Motor neuron (in vitro differentiated cells): ENCODE results near the gene PHIP. TPM values are rescaled to one million over a fixed set of nuclear protein-coding genes. Genes with fewer than 3 reads are reported as not detected.
"Not testable (repeated sequence)": the region's sequence is repeated elsewhere in the genome, so short reads cannot be mapped to it uniquely, and the experiment has no call there.

Source experiments
- ATAC-seq, 8 experiments: fragments of 200-7000 bp; cut with Tn5 transposase; replicated peaks in 6 of 8; 2 replicates each; pipeline ENCODE4 v1.8.0; 2021; ENCODE audit warnings: mild to moderate bottlenecking in 8 of 8, moderate library complexity in 8 of 8
- H3K27ac ChIP-seq, 2 donors: fragments of 250-450 bp; sonication (Bioruptor Pico); 2 replicates each; pipeline ENCODE4 v1.9.0; 2021; ENCODE audit warnings: antibody characterized with exemption in 2 of 2, mild to moderate bottlenecking in 2 of 2, moderate library complexity in 1 of 2
- H3K4me1 ChIP-seq, 2 donors: fragments of 250-450 bp; sonication (Bioruptor Pico); replicated peaks in 1 of 2; 2 replicates each; pipeline ENCODE4 v1.6.1; 2021; ENCODE audit warnings: antibody characterized with exemption in 2 of 2, mild to moderate bottlenecking in 2 of 2, moderate library complexity in 1 of 2
- H3K4me3 ChIP-seq, 5 donors: fragments of 250-450 bp; sonication (Bioruptor Pico); 2 replicates each; pipeline ENCODE4 v1.9.0; 2021; ENCODE audit warnings: antibody characterized with exemption in 5 of 5, mild to moderate bottlenecking in 5 of 5, moderate library complexity in 4 of 5
- WGBS, 10 experiments: fragments of 450-650 bp; shearing (Covaris generic); methylation state at CpG; one replicate each; pipeline ENCODE4 v1.0.0; 2022; 5-methylcytosine and 5-hydroxymethylcytosine counted together
- in situ Hi-C, 9 experiments: fragments of 400-800 bp; cut with MboI; loops; one replicate each; pipeline ENCODE4 v1.15.0; 2021; ENCODE audit warnings: low sequenced_read_pairs in 9 of 9, low pct_unique_long_range_greater_than_20kb in 2 of 9; ENCODE audit not compliant: unreplicated experiment in 9 of 9
- total RNA-seq, 8 experiments: library from RNA; unstranded; fragments of 300-600 nt; gene quantifications; 2 replicates each; pipeline versions ENCODE4 v1.2.3 to v1.2.4, GENCODE V29; 2022

The PHIP gene
- total RNA-seq: 10 to 100 TPM; 19.0 to 53.6 (median 42.5) TPM

DNA sequence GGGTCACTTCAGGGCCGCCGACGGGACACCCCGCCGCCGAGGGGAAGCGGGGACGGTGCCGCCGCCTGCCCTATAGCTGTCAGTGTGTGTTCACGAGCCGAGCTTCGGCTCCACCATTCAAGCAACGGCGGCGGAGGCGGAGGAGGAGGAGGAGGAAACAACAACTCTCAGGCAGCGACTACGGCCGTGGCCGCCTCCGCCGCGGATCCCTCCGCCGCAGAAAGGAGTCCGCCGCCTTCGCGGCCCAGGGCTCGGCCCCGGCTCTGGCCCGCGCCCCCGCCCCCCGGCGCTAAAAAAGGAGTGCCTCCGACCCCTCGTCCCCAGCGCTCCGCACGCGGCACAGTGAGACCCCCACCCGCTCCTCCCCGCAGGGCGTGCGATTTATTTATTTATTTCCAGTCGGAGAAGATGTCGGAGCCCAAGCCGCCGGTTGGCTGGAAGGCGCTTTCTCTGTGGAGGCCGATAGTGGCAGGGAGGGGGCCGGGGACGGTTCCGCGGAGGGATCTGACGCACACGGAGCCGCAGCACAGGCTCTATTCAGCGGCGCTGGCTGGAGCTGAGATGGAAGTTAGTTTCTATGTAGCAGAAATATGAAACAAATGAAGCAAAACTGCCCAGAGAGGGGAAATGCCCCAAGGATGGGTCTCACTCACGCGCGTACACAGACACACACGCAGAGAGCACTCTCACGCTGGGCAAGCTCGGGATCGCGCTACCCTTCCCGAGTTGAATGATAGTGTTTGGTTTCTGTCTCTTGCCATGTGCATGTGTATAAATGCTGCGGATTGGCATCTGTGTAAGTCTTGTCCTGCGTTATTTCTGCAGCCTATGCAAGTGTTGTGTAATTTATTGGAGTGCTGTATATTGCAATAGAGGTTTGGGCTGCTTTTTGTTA lies at the start of gene PHIP:
Gene PHIP, minus strand, starts transcription at position 180 of the 895 bp plus-strand sequence. CDS start 186 bp downstream, outside the sequence.
- WGBS, 10 experiments: 0 to 2% (median 0%) methylated on average over 1 to 23 of the region's 73 CpGs; no CpG with 5 or more reads in 4 of the 10 experiments
- in situ Hi-C loops: no loop called here

DNA sequence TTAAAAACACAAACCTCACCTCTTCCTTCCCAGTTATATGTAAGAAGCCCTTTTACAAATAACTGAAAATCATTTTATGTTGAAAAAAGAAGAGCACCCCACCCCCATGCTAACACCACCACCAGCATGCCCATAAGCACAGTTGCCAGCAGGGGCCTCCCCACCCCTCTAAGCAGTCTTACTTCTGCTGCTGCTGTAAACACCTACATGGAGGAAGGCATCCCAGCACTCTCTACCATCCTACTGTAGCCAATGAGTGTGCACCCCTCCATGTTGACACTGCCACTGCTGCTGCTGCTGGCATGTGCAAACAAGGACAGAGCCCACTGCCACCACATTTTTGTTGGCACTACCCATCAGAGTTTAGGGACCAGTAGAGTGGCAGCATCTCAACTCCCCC lies 49.6 kb upstream of the PHIP start:
- ATAC-seq: peak in 2 of 8 experiments; percentile 28 to 29
- Histone ChIP-seq H3K27ac (no peak overlapping the region), H3K4me1 (no peaks in the 10 kb centered on the region), H3K4me3 (no peak overlapping the region)
- in situ Hi-C loops: no loop called here

More for the DNA sequence above, at the start of gene PHIP:
- peak within 1 kb of the TSS; percentile 90 to 100 (median 99) for H3K4me3 ChIP-seq
- H3K27ac ChIP-seq: peak within 1 kb of the TSS; percentile 99
- peaks cover 0 to 20% of the 10 kb centered on the region in 2 donors for H3K4me1 ChIP-seq
- ATAC-seq: peak; percentile 77 to 84 (median 80)

GRCh38 chr6:79119217-79119616 lies 41.2 kb upstream of the PHIP start:
- WGBS, 10 experiments: 38 to 100% (median 84%) methylated on average over 1 of the region's 1 CpG

DNA sequence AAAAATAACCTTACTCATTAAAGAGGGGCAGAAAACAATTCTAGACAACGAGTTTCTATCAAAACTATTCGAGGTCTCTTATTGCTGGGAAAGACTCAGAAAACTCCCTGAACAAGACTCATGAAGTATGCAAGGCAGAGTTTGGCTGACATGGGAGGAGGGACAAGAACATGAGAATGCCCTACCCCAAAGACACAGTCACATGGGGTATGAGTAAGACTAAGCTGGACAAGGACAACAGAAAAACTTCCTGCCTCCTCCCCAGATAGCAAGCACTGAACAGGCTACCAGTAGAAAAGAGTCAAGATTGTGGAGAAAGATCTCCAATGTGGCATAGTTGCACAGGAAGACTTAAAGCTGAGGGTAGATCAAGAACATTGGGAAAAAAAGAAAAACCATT lies 39.7 kb upstream of the PHIP start:
- 42 to 100% (median 83%) methylated on average over 2 of the region's 2 CpGs; no CpG with 5 or more reads in 2 of the 10 experiments for WGBS, 10 experiments
- H3K27ac ChIP-seq: no peak overlapping the region
- no peaks in the 10 kb centered on the region for H3K4me1 ChIP-seq
- in situ Hi-C loops: no loop called here
- ATAC-seq: peak in 2 of 8 experiments; percentile 94 to 97
- H3K4me3 ChIP-seq: no peak overlapping the region

More at GRCh38 chr6:79119217-79119616, 41.2 kb upstream of the PHIP start:
- no peak overlapping the region for H3K4me3 ChIP-seq
- in situ Hi-C loops: no loop called here
- no peak for ATAC-seq
- H3K4me1 ChIP-seq: no peaks in the 10 kb centered on the region
- H3K27ac ChIP-seq: no peak overlapping the region

DNA sequence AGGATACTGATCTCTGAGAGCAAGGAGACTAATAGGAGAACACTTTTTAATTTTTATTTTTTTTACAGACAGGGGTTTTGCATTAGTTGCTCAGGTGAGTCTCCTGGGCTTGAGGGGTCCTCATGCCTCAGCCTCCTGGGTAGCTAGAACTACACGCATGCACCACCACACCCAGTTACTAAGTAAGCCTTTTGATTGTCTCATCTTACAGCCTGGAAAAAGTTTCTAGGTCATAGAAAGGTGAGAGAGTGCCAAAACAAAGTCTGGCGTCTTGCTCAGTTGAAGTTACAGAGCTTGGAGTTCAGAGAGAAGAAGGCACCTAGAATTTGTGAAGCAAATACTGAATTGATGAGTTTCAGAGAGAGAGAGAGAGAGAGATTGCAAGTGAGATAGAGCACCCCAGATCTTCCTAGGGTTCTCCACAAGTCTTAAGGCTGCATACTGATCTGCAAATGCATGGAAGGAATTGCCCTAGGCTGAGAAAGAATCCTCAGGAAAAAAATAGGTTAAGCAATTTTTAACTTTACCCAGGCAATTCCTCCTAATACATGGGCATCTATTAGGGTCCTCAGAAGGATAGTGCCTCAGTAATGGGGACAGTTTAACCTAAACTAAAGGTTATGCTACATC lies 37.6 kb upstream of the PHIP start:
- peak in 2 of 8 experiments; percentile 64 for ATAC-seq
- H3K27ac ChIP-seq: no peak overlapping the region
- H3K4me3 ChIP-seq: no peak overlapping the region
- 11 to 89% (median 62%) methylated on average over 1 to 2 of the region's 2 CpGs; no CpG with 5 or more reads in 2 of the 10 experiments for WGBS, 10 experiments
- no peaks in the 10 kb centered on the region for H3K4me1 ChIP-seq
- in situ Hi-C loops: no loop called here

- Histone ChIP-seq H3K4me3 (no peak overlapping the region), H3K27ac (no peak overlapping the region), H3K4me1 (no peaks in the 10 kb centered on the region)
- no peak for ATAC-seq
- in situ Hi-C loops: no loop called here
Measured at GRCh38 chr6:79111549-79111948, 33.5 kb upstream of the PHIP start.

GRCh38 chr6:79101164-79101563 lies 23.1 kb upstream of the PHIP start:
- 10 to 100% (median 90%) methylated on average over 1 to 2 of the region's 2 CpGs; no CpG with 5 or more reads in 2 of the 10 experiments for WGBS, 10 experiments
- ATAC-seq: no peak
- Histone ChIP-seq H3K4me3 (no peak overlapping the region), H3K27ac (no peak overlapping the region), H3K4me1 (no peaks in the 10 kb centered on the region)
- in situ Hi-C loops: no loop called here

GRCh38 chr6:79100304-79100703 lies 22.2 kb upstream of the PHIP start:
- 20 to 100% (median 75%) methylated on average over 1 to 2 of the region's 2 CpGs for WGBS, 10 experiments
- ATAC-seq: no peak
- in situ Hi-C loops: no loop called here
- no peak overlapping the region for H3K4me3 ChIP-seq
- H3K27ac ChIP-seq: no peak overlapping the region
- no peaks in the 10 kb centered on the region for H3K4me1 ChIP-seq

DNA sequence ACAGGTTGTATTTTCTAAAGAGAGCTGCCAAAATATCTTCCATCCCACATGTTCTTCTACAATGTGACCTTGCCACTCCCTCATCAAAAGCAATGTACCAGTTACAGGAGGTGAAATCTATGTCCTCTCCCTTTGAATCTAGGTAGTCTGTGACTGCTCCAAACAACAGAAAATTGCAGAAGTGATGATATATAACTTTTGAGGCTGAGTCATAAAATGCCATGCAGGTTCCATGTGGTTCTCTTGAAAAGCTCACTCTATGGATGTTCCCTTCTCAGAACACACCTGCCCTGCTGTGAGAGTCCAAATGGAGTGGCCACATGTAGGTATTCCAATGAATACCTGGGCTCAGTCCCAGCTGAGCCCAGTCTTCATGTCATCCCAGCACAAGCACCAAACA lies 16.9 kb upstream of the PHIP start:
- in situ Hi-C loops: no loop called here
- Histone ChIP-seq H3K4me3 (no peak overlapping the region), H3K27ac (no peak overlapping the region), H3K4me1 (no peaks in the 10 kb centered on the region)
- ATAC-seq: no peak

- in situ Hi-C loops, H3K4me3 ChIP-seq, H3K4me1 ChIP-seq, ATAC-seq, H3K27ac ChIP-seq: not testable (repeated sequence)
- WGBS, 10 experiments: 56 to 93% (median 68%) methylated on average over 2 to 5 of the region's 5 CpGs; no CpG with 5 or more reads in 2 of the 10 experiments
Measured at GRCh38 chr6:79091801-79092200, 13.7 kb upstream of the PHIP start.

GRCh38 chr6:79089552-79090404 lies 11.7 kb upstream of the PHIP start:
- 8 to 92% (median 63%) methylated on average over 1 to 2 of the region's 2 CpGs for WGBS, 10 experiments
- Histone ChIP-seq H3K27ac (no peak overlapping the region), H3K4me1 (no peaks in the 10 kb centered on the region), H3K4me3 (no peak overlapping the region)
- ATAC-seq: no peak
- in situ Hi-C loops: no loop called here

DNA sequence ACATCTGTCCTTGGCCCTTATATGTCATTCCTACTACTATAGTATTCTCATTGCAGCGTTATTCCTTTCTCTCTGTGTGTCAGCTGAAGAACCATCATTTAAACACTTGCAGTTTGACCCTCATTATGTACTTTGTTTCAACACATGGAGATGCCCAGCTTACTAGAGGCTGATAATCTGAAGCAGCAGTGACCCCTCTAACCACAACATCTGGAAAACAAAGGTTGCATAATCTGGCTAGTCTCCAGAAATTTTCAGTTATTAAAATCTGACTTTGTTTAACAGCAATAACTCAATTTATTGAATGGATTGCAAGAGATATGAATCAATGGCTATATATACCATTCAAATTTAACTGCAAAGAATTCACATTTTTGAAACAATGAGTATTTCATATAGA lies 6.6 kb upstream of the PHIP start:
- in situ Hi-C loops: no loop called here
- WGBS, 10 experiments: 0 to 100% (median 60%) methylated on average over 1 of the region's 1 CpG; no CpG with 5 or more reads in 1 of the 10 experiments
- H3K27ac ChIP-seq: no peak overlapping the region
- H3K4me3 ChIP-seq: no peak overlapping the region
- no peak for ATAC-seq
- peaks cover 0 to 4% of the 10 kb centered on the region in 2 donors for H3K4me1 ChIP-seq

- Histone ChIP-seq H3K4me3 (no peak overlapping the region), H3K4me1 (peaks cover 0 to 6% of the 10 kb centered on the region in 2 donors), H3K27ac (no peak overlapping the region)
- in situ Hi-C loops: no loop called here
- no peak for ATAC-seq
- WGBS, 10 experiments: 40 to 83% (median 76%) methylated on average over 1 of the region's 1 CpG; no CpG with 5 or more reads in 2 of the 10 experiments
Measured at GRCh38 chr6:79082304-79082703, 4.2 kb upstream of the PHIP start.
